NCI-H1417 (cell line): Measurements from ENCODE around the gene DEFB127.
"Not testable (repeated sequence)": the region's sequence is repeated elsewhere in the genome, so short reads cannot be mapped to it uniquely, and the experiment has no call there.

ENCODE experiments used
- DNase-seq, 3 experiments: peaks; one replicate each; lab custom pipeline; 2025; lab: John Stamatoyannopoulos, UW

DEFB127 gene

GRCh38 chr20:157154-157553 lies at the start of gene DEFB127:
Gene DEFB127 (plus strand): TSS chr20:157454. CDS start chr20:157545, 91 bp downstream.
- no peak for DNase-seq

- no peak for DNase-seq
These were observed 44.9 kb upstream of the DEFB127 start for GRCh38 chr20:112396-112795.

- DNase-seq, result no peak
These were observed 39.7 kb upstream of the DEFB127 start for GRCh38 chr20:117518-117917.

GRCh38 chr20:129786-130323 lies 27.4 kb upstream of the DEFB127 start:
- peak in 2 of 3 experiments; percentile 37 to 46 for DNase-seq

- DNase-seq, result peak in 1 of 3 experiments; percentile 24
These were observed 19.4 kb upstream of the DEFB127 start for GRCh38 chr20:137668-138490.

GRCh38 chr20:142290-142689 lies 15.0 kb upstream of the DEFB127 start, which contains the start of gene DEFB126:
Gene DEFB126 (plus strand): TSS chr20:142590. CDS start chr20:142629, 39 bp downstream.
- DNase-seq, result no peak

- DNase-seq, result no peak
These were observed 11.4 kb upstream of the DEFB127 start for GRCh38 chr20:145877-146276.

GRCh38 chr20:152131-152530 lies 5.1 kb upstream of the DEFB127 start:
- no peak for DNase-seq

- no peak for DNase-seq
These were observed 7.4 kb downstream of the DEFB127 start for GRCh38 chr20:164618-165017.

GRCh38 chr20:168876-169275 lies 11.6 kb downstream of the DEFB127 start:
- no peak for DNase-seq

GRCh38 chr20:184288-184687 lies 27.0 kb downstream of the DEFB127 start:
- DNase-seq, result no peak

GRCh38 chr20:187733-188132 lies 30.5 kb downstream of the DEFB127 start:
- DNase-seq, result no peak

GRCh38 chr20:189611-190010 lies 32.4 kb downstream of the DEFB127 start, which contains the start of gene DEFB128:
Gene DEFB128 (minus strand): TSS chr20:189711. CDS start chr20:189623, 88 bp downstream.
- no peak for DNase-seq

- no peak for DNase-seq
These were observed 41.0 kb downstream of the DEFB127 start for GRCh38 chr20:198225-198624.

- DNase-seq, result no peak
These were observed 42.7 kb downstream of the DEFB127 start for GRCh38 chr20:199996-200395.

GRCh38 chr20:203630-204029 lies 46.4 kb downstream of the DEFB127 start:
- DNase-seq, result not testable (repeated sequence)
